OCI-LY3 (cell line): ENCODE results near the gene SELENOW.

ENCODE experiments used
- H2AFZ ChIP-seq: fragments of 200-600, 300-600 bp; shearing (Covaris generic); 2 replicates; pipeline ENCODE4 v1.6.0; 2014; ENCODE audit warnings: antibody characterized with exemption, low read depth, low read length
- H3K27ac ChIP-seq: fragments of 200-600, 300-600 bp; sonication (generic); 2 replicates; pipeline ENCODE4 v1.5.1; 2014; ENCODE audit warnings: mild to moderate bottlenecking, low read length, moderate library complexity, mixed read lengths
- H3K27me3 ChIP-seq: fragments of 200-600, 300-600 bp; sonication (generic); 2 replicates; pipeline ENCODE4 v1.6.1; 2014; ENCODE audit warnings: low read depth, low read length, mixed read lengths
- H3K36me3 ChIP-seq: fragments of 200-600, 300-600 bp; sonication (generic); replicated peaks from 2 replicates; pipeline ENCODE3; 2014; ENCODE audit warnings: low read depth, low read length, mixed read lengths
- H3K4me1 ChIP-seq: fragments of 300-600, 200-600 bp; sonication (generic); 2 replicates; pipeline ENCODE4 v1.6.1; 2014; ENCODE audit warnings: low read length, mixed read lengths
- H3K4me2 ChIP-seq: fragments of 200-600, 300-600 bp; sonication (generic); 2 replicates; pipeline ENCODE4 v1.6.1; 2014; ENCODE audit warnings: low read length, mixed read lengths
- H3K4me3 ChIP-seq: fragments of 300-600, 200-600 bp; sonication (generic); 2 replicates; pipeline ENCODE4 v1.5.1; 2014; ENCODE audit warnings: antibody characterized with exemption, mild to moderate bottlenecking, low read length, moderate library complexity
- H3K79me2 ChIP-seq: fragments of 300-600, 200-600 bp; shearing (Covaris generic); 2 replicates; pipeline ENCODE4 v1.6.1; 2014; ENCODE audit warnings: mild to moderate bottlenecking, low read length, mixed read lengths
- H3K9ac ChIP-seq: fragments of 300-600, 200-600 bp; shearing (Covaris generic); 2 replicates; pipeline ENCODE4 v1.6.0; 2014; ENCODE audit warnings: mild to moderate bottlenecking, low read length, moderate library complexity
- H3K9me3 ChIP-seq: fragments of 200-600, 300-600 bp; shearing (Covaris generic); 2 replicates; pipeline ENCODE4 v1.6.1; 2014; ENCODE audit warnings: low read length, mixed read lengths; ENCODE audit not compliant: insufficient read depth
- H4K20me1 ChIP-seq: fragments of 200-600, 300-600 bp; sonication (generic); 2 replicates; pipeline ENCODE4 v1.6.1; 2016; ENCODE audit warnings: low read length, mixed read lengths; ENCODE audit not compliant: insufficient read depth
- CTCF ChIP-seq: fragments of 200-600, 300-600 bp; sonication (generic); IDR thresholded peaks from 2 replicates; pipeline ENCODE4 v1.5.1; 2014; ENCODE audit warnings: antibody characterized with exemption, low read length, low read depth
- EZH2phosphoT487 ChIP-seq: fragments of 200-600 bp; shearing (Covaris generic); IDR thresholded peaks from 2 replicates; pipeline ENCODE4 v1.6.1; 2018; ENCODE audit warnings: antibody characterized with exemption, mixed run types, low read depth

Gene SELENOW

GRCh38 chr19:47757617-47758442 lies 20.7 kb upstream of the SELENOW start:
- TF ChIP-seq CTCF: no peak
- no peak for TF ChIP-seq EZH2phosphoT487

DNA sequence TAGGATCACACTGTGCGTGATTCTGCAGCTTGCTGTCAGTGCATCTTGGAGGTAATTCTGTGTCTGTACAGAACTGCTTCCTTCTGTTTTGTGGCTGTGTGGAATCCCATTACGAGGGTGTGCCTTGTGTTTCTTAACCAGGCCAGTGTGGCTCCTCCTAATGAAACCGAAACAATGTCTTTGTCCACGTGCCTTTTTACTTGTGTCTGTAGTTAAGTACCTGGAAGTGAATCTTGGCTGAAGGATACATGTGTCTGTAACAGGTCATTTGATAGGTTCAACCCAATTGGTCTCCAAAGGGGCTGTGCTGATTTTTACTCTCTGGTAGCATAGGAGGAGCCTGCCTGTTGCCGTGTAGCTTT lies 20.1 kb upstream of the SELENOW start:
- no peak overlapping the region for H3K27ac ChIP-seq
- H3K4me1 ChIP-seq: peaks cover 36% of the 10 kb centered on the region
- H3K4me3 ChIP-seq: no peak overlapping the region
- no peaks in the 10 kb centered on the region for H3K9me3 ChIP-seq
- H4K20me1 ChIP-seq: no peaks in the 10 kb centered on the region
- H3K79me2 ChIP-seq: 0 out of 2 replicates have a peak, but pooled peaks cover 3% of the 10 kb centered on the region
- TF ChIP-seq CTCF (no peak), EZH2phosphoT487 (no peak)
- no peaks in the 10 kb centered on the region for H3K27me3 ChIP-seq
- H3K36me3 ChIP-seq: peaks cover 58% of the 10 kb centered on the region
- H2AFZ ChIP-seq: no peak overlapping the region
- H3K4me2 ChIP-seq: no peak overlapping the region
- H3K9ac ChIP-seq: no peak overlapping the region

More at GRCh38 chr19:47757617-47758442, 20.7 kb upstream of the SELENOW start:
- Histone ChIP-seq H3K9ac (no peak overlapping the region), H3K4me2 (no peak overlapping the region), H3K79me2 (0 out of 2 replicates have a peak, but pooled peaks cover 3% of the 10 kb centered on the region), H3K27me3 (no peaks in the 10 kb centered on the region), H3K4me3 (no peak overlapping the region), H3K27ac (no peak overlapping the region), H2AFZ (no peak overlapping the region), H3K9me3 (no peaks in the 10 kb centered on the region), H3K4me1 (peaks cover 32% of the 10 kb centered on the region), H3K36me3 (peaks cover 63% of the 10 kb centered on the region), H4K20me1 (no peaks in the 10 kb centered on the region)

DNA sequence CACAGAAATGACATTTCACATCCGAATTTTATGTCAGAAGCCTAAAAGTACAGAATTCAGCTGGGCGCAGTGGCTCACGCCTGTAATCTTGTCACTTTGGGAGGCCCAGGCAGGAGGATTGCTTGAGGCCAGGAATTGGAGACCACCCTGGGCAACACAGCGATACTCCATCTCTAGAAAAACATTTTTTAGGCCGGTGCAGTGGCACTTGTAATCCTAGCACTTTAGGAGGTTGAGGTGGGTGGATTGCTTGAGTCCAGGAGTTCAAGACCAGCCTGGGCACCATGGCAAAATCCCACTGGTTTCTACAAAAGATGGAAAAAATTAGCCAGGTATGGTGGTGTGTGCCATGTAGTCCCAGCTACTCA lies 17.9 kb upstream of the SELENOW start:
- Histone ChIP-seq H3K36me3 (peaks cover 45% of the 10 kb centered on the region), H3K4me2 (peak overlapping the region; percentile 81), H3K9ac (peak overlapping the region; percentile 72), H3K27me3 (no peaks in the 10 kb centered on the region), H3K4me3 (peak overlapping the region; percentile 61), H2AFZ (no peak overlapping the region), H3K4me1 (peaks cover 43% of the 10 kb centered on the region), H3K27ac (peak overlapping the region; percentile 97), H4K20me1 (no peaks in the 10 kb centered on the region), H3K79me2 (0 out of 2 replicates have a peak, but pooled peaks cover 3% of the 10 kb centered on the region), H3K9me3 (no peaks in the 10 kb centered on the region)
- no peak for TF ChIP-seq EZH2phosphoT487
- TF ChIP-seq CTCF: no peak

DNA sequence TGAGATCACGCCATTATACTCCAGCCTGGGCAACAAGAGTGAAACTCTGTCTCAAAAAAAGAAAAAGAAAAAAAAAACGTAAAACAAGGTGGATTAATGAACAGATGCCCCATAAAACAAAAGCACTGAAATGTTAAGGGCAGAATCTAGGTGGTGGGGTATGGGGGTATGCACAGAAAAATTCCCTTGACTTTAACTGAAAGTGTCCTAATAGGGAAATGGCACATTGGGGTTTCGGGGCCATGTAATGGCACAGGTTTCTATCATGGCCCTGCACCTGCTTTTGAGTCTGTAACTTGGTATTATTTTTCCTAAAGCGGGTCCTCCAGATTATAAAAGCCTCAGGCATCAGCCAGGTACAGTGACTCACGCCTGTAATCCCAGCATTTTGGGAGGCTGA lies 16.9 kb upstream of the SELENOW start:
- Histone ChIP-seq H4K20me1 (no peaks in the 10 kb centered on the region), H3K9me3 (no peaks in the 10 kb centered on the region), H3K4me3 (peak overlapping the region; percentile 61; the same call in 1 of the 2 replicates), H3K36me3 (peaks cover 35% of the 10 kb centered on the region), H3K4me2 (peak overlapping the region; percentile 81), H3K79me2 (0 out of 2 replicates have a peak, but pooled peaks cover 3% of the 10 kb centered on the region), H2AFZ (no peak overlapping the region), H3K4me1 (peaks cover 50% of the 10 kb centered on the region), H3K9ac (peak overlapping the region; percentile 72; the same call in 1 of the 2 replicates), H3K27ac (peak overlapping the region; percentile 97), H3K27me3 (no peaks in the 10 kb centered on the region)
- TF ChIP-seq EZH2phosphoT487 (no peak), CTCF (no peak)
